ENCODE data around the gene NSL1.

Gene NSL1

DNA sequence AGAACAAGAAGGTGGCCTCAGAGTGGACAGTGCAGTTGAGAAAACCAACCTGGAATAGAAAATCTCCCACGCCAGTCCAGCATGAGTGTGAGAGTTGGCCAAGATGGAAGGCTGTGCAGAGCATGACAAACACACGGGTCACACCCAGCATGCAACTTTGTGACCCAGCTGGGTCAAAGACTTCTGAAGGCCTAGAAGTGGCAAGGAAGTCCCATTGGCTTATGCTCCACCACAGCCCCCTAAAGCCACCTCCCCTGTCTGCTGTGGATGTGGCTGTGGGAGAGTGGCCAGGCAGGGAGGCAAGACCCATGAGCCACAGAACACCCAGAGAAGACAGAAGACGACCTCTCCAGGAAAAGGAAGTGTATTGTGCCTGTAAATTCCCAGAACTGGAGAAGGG, 105.5 kb downstream of the NSL1 start:
- Histone ChIP-seq H3K4me3 (ENCODE audit: insufficient read depth, low read length, poor library complexity, severe bottlenecking) (no peak overlapping the region), H2AFZ (ENCODE audit: low read depth, low read length, severe bottlenecking) (no peak overlapping the region), H3K9ac (ENCODE audit: low read length) (no peak overlapping the region), H3K36me3 (ENCODE audit: low read length) (no peaks in the 10 kb centered on the region), H3K27ac (ENCODE audit: low read depth, low read length) (no peak overlapping the region), H4K20me1 (ENCODE audit: low read depth, low read length) (no peaks in the 10 kb centered on the region), H3K79me2 (ENCODE audit: insufficient read depth, low read length) (no peaks in the 10 kb centered on the region), H3K9me2 (replicated peaks; ENCODE audit: insufficient read depth, low read length) (no peaks in the 10 kb centered on the region), H3K4me2 (ENCODE audit: low read depth, low read length, poor library complexity, severe bottlenecking) (no peak overlapping the region), H3F3A (ENCODE audit: insufficient read depth) (no peaks in the 10 kb centered on the region), H3K27me3 (ENCODE audit: low read length) (no peaks in the 10 kb centered on the region), H3K9me3 (ENCODE audit: insufficient read depth, low read length) (no peaks in the 10 kb centered on the region)
- TF ChIP-seq, protein P1, sequence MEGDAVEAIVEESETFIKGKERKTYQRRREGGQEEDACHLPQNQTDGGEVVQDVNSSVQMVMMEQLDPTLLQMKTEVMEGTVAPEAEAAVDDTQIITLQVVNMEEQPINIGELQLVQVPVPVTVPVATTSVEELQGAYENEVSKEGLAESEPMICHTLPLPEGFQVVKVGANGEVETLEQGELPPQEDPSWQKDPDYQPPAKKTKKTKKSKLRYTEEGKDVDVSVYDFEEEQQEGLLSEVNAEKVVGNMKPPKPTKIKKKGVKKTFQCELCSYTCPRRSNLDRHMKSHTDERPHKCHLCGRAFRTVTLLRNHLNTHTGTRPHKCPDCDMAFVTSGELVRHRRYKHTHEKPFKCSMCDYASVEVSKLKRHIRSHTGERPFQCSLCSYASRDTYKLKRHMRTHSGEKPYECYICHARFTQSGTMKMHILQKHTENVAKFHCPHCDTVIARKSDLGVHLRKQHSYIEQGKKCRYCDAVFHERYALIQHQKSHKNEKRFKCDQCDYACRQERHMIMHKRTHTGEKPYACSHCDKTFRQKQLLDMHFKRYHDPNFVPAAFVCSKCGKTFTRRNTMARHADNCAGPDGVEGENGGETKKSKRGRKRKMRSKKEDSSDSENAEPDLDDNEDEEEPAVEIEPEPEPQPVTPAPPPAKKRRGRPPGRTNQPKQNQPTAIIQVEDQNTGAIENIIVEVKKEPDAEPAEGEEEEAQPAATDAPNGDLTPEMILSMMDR (IDR thresholded peaks at IDR 0.05; ENCODE audit: insufficient read depth, low read length, poor library complexity, severe bottlenecking) = no peak
- TF ChIP-seq EZH2phosphoT487 (conservative IDR thresholded peaks at IDR 0.05; ENCODE audit: low read length) = no peak

DNA sequence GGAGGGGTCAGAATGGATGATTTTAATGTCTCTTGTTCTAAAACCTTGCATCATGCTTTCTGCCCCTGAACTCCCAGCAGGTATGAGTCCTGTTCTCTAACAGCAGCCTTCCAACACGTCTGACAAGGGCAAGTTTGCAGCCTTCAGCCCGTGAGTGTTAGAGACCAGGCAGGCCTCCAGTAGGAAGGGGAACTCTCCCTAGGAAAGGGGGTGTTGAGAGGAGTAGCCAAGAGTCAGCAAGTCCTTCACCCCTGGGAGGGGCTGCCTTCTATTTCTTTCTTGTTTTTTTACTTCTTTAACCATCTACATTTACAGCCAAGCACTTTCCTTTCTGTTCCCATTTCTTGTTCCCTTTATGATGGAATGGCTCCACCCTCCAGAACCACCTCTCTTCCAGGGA, 106.1 kb downstream of the NSL1 start:
- Histone ChIP-seq H3K27ac (ENCODE audit: low read depth, low read length) (no peak overlapping the region), H3F3A (ENCODE audit: insufficient read depth) (no peaks in the 10 kb centered on the region), H4K20me1 (ENCODE audit: low read depth, low read length) (no peaks in the 10 kb centered on the region), H3K27me3 (ENCODE audit: low read length) (no peaks in the 10 kb centered on the region), H3K9me3 (ENCODE audit: insufficient read depth, low read length) (no peaks in the 10 kb centered on the region), H3K79me2 (ENCODE audit: insufficient read depth, low read length) (no peaks in the 10 kb centered on the region), H3K4me2 (ENCODE audit: low read depth, low read length, poor library complexity, severe bottlenecking) (no peak overlapping the region), H2AFZ (ENCODE audit: low read depth, low read length, severe bottlenecking) (no peak overlapping the region), H3K36me3 (ENCODE audit: low read length) (no peaks in the 10 kb centered on the region), H3K4me3 (ENCODE audit: insufficient read depth, low read length, poor library complexity, severe bottlenecking) (no peak overlapping the region), H3K9me2 (replicated peaks; ENCODE audit: insufficient read depth, low read length) (no peaks in the 10 kb centered on the region), H3K9ac (ENCODE audit: low read length) (no peak overlapping the region)
- TF ChIP-seq EZH2phosphoT487 (conservative IDR thresholded peaks at IDR 0.05; ENCODE audit: low read length) = no peak
- TF ChIP-seq, protein P1 (IDR thresholded peaks at IDR 0.05; ENCODE audit: insufficient read depth, low read length, poor library complexity, severe bottlenecking) = no peak

- Histone ChIP-seq H3K4me2 (ENCODE audit: low read depth, low read length, poor library complexity, severe bottlenecking) (no peak overlapping the region), H3K36me3 (ENCODE audit: low read length) (no peaks in the 10 kb centered on the region)
Measured at GRCh38 chr1:212684521-212685090, 107.0 kb downstream of the NSL1 start.

More at GRCh38 chr1:212684521-212685090, 107.0 kb downstream of the NSL1 start:
- TF ChIP-seq EZH2phosphoT487 (conservative IDR thresholded peaks at IDR 0.05; ENCODE audit: low read length) = no peak
- TF ChIP-seq, protein P1 (IDR thresholded peaks at IDR 0.05; ENCODE audit: insufficient read depth, low read length, poor library complexity, severe bottlenecking) = no peak
- Histone ChIP-seq H3K9ac (ENCODE audit: low read length) (no peak overlapping the region), H3F3A (ENCODE audit: insufficient read depth) (no peaks in the 10 kb centered on the region), H4K20me1 (ENCODE audit: low read depth, low read length) (no peaks in the 10 kb centered on the region), H3K27ac (ENCODE audit: low read depth, low read length) (no peak overlapping the region), H3K27me3 (ENCODE audit: low read length) (no peaks in the 10 kb centered on the region), H3K9me3 (ENCODE audit: insufficient read depth, low read length) (no peaks in the 10 kb centered on the region), H3K4me3 (ENCODE audit: insufficient read depth, low read length, poor library complexity, severe bottlenecking) (no peak overlapping the region), H3K79me2 (ENCODE audit: insufficient read depth, low read length) (no peaks in the 10 kb centered on the region), H3K9me2 (replicated peaks; ENCODE audit: insufficient read depth, low read length) (no peaks in the 10 kb centered on the region), H2AFZ (ENCODE audit: low read depth, low read length, severe bottlenecking) (no peak overlapping the region)

All from SU-DHL-6 (cell line).